Neural cell (in vitro differentiated cells): ENCODE results near the gene COX7A2L.

Source experiments
- RAD21 ChIP-seq: fragments of 450-650 bp; conservative IDR thresholded peaks from 2 replicates; pipeline ENCODE4 v1.6.1; 2014; ENCODE audit warnings: antibody characterized with exemption, mild to moderate bottlenecking, moderate library complexity
- SMC3 ChIP-seq: fragments of 450-650 bp; conservative IDR thresholded peaks from 2 replicates; pipeline ENCODE4 v1.6.1; 2014; ENCODE audit warnings: antibody characterized with exemption, mild to moderate bottlenecking, moderate library complexity; ENCODE audit not compliant: poor library complexity

DNA sequence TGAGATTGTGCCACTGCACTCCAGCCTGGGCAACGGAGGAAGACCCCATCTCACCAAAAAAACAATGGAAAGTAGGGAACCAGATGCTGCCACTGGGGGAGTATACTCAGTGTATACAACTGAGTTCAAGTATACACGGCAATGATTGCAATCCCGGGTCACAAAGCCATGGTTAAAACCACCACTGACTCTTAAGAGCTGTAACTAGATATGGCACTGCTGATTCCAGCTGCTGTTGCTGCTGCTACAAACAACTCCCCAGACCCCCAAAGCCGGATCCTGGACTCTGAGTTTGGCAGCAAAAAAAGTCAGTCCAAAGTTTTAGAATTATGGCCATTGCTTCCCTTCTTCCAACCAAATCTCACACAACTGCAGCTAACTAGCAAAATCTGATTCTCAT lies 43.7 kb upstream of the COX7A2L start:
- TF ChIP-seq SMC3 (no peak), RAD21 (no peak)
